ENCODE results near the gene SLC39A11.
"Not testable (repeated sequence)": the region's sequence is repeated elsewhere in the genome, so short reads cannot be mapped to it uniquely, and the experiment has no call there.

Gene SLC39A11

DNA sequence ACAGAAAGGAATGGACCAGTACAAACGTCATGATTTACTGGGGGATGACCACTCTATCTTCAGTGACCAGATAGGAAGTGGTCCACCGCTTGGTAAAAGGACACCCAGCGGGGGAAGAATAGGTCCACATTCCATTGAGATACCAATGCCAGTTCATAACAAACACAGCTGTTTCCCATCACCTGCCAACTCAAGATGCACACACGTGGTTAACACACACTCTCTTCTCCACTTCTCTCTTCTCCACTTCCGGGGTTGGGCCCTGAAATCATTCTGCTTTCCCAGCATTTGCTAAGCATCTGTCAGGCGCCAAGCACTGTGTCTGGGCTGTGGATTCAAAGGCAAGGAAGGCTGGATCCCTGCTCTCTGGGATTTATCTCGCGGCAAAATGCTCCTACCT is 175.5 kb downstream of the SLC39A11 start:
- H3K9me3 ChIP-seq (ENCODE audit: control insufficient read depth, low read length) = no peaks in the 10 kb centered on the region
- no peak overlapping the region for H3K27ac ChIP-seq (ENCODE audit: low read depth, low read length, severe bottlenecking)
- WGBS, 2 experiments (ENCODE audit: insufficient coverage in 2 of 2) = 79 to 80% methylated on average over 7 to 8 of the region's 8 CpGs
- H3K4me1 ChIP-seq (ENCODE audit: control insufficient read depth, insufficient read depth, low read length, poor library complexity, severe bottlenecking) = no peaks in the 10 kb centered on the region
- H3K4me3 ChIP-seq (ENCODE audit: extremely low read depth, insufficient read depth, low read length, poor library complexity, severe bottlenecking) = no peak overlapping the region
- no peaks in the 10 kb centered on the region for H3K36me3 ChIP-seq (ENCODE audit: control insufficient read depth, insufficient read depth, low read length)

DNA sequence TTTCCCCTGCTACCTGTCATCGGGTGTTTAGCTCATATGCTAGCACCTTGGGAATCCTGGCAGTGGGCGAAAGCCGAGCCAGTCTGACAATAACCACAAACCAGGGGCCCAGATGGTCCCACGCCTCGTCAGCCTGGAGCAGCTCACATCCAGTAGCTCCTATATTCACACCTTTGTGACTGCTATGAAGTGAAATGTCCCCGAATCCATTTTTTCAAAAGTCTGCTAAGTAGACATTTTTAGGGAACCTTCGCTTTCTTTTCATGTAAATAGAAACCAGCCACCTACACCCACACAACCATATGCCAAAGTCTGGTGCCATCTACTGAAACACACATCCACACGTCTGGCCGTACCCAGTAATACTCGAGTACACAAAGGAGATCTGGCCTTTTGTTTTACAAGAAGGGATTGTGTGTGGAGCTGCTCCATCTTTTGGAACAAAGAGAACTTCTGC is 176.8 kb downstream of the SLC39A11 start:
- Histone ChIP-seq H3K4me1 (ENCODE audit: control insufficient read depth, insufficient read depth, low read length, poor library complexity, severe bottlenecking) (no peaks in the 10 kb centered on the region), H3K27ac (ENCODE audit: low read depth, low read length, severe bottlenecking) (no peak overlapping the region), H3K4me3 (ENCODE audit: extremely low read depth, insufficient read depth, low read length, poor library complexity, severe bottlenecking) (no peak overlapping the region), H3K36me3 (ENCODE audit: control insufficient read depth, insufficient read depth, low read length) (no peaks in the 10 kb centered on the region), H3K9me3 (ENCODE audit: control insufficient read depth, low read length) (no peaks in the 10 kb centered on the region)
- 95 to 99% methylated on average over 7 to 8 of the region's 10 CpGs for WGBS, 2 experiments (ENCODE audit: insufficient coverage in 2 of 2)

DNA sequence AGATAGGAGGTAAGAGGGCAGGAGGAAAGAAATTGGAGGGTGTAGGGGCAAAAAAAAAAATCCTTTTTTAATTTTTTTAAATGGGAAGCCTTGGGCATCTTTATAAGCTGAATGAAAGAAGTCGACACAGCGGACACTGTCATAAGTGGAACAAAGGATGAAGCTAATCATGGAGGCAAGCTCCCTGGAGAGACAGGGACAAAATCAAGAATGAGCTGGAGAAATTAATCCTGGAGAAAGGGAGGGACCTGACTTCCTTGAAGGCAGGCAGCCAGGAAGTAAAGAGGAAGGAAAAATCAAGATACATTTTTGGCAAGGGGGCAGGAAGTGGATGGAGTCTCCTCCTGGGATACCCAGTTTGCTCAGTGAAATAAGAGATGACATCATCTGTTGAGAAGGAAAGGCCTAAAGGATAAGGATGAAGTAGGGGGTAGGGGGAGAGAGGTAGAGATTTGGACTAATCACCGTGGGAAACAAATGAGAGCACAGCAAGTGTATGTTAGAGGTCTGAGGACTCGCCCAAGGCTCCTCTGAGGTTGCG is 179.3 kb downstream of the SLC39A11 start:
- Histone ChIP-seq H3K36me3 (ENCODE audit: control insufficient read depth, insufficient read depth, low read length) (no peaks in the 10 kb centered on the region), H3K4me3 (ENCODE audit: extremely low read depth, insufficient read depth, low read length, poor library complexity, severe bottlenecking) (no peak overlapping the region), H3K27ac (ENCODE audit: low read depth, low read length, severe bottlenecking) (no peak overlapping the region), H3K4me1 (ENCODE audit: control insufficient read depth, insufficient read depth, low read length, poor library complexity, severe bottlenecking) (no peaks in the 10 kb centered on the region), H3K9me3 (ENCODE audit: control insufficient read depth, low read length) (no peaks in the 10 kb centered on the region)
- WGBS, 2 experiments (ENCODE audit: insufficient coverage in 2 of 2) = 91 to 95% methylated on average over 4 of the region's 5 CpGs

DNA sequence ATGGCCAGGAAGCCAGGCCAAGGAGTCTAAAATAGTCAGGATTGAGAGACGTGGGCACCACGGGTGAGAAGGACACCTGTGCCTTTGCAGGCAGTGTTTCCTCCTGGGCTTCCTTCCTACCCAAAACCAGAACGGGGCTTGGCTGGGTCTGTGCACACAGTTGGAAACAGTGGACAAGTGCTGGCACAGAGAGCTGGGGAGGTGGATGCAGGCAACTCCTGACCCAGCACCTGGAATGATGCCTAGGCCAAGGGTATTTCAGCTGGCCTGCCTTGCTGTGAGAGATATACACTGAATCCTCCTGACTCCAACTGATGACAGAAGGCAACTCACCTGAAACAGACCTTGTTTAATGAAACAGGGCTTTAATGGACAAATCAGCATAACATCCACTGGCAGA is 186.2 kb downstream of the SLC39A11 start:
- H3K4me1 ChIP-seq (ENCODE audit: control insufficient read depth, insufficient read depth, low read length, poor library complexity, severe bottlenecking) = peaks cover 11% of the 10 kb centered on the region
- H3K36me3 ChIP-seq (ENCODE audit: control insufficient read depth, insufficient read depth, low read length) = no peaks in the 10 kb centered on the region
- WGBS, 2 experiments (ENCODE audit: insufficient coverage in 2 of 2) = 80 to 90% methylated on average over 3 of the region's 3 CpGs
- H3K9me3 ChIP-seq (ENCODE audit: control insufficient read depth, low read length) = peaks cover 4% of the 10 kb centered on the region
- no peak overlapping the region for H3K27ac ChIP-seq (ENCODE audit: low read depth, low read length, severe bottlenecking)
- no peak overlapping the region for H3K4me3 ChIP-seq (ENCODE audit: extremely low read depth, insufficient read depth, low read length, poor library complexity, severe bottlenecking)

DNA sequence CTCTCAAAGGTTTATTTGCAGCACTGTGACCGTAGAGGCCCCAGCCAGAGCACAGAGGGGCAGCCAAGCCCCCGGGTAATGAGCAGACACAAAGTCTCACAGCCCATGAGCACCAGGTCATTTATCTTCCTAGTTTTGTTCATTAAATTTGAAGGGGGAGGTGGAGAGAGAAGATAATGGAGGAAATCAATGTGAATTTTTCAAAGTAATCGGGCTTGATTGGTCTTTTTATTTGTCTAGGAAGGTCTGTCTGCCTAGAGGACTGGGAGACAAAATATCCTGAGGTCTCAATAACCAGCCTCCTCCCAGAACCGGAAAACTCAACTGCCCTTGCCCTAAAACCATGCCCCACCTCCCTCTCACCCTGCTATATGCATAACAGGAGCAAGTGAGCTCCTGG is 189.0 kb downstream of the SLC39A11 start:
- WGBS, 2 experiments (ENCODE audit: insufficient coverage in 2 of 2) = 56 to 100% methylated on average over 1 to 3 of the region's 4 CpGs
- Histone ChIP-seq H3K4me1 (ENCODE audit: control insufficient read depth, insufficient read depth, low read length, poor library complexity, severe bottlenecking) (peaks cover 11% of the 10 kb centered on the region), H3K9me3 (ENCODE audit: control insufficient read depth, low read length) (peaks cover 4% of the 10 kb centered on the region), H3K4me3 (ENCODE audit: extremely low read depth, insufficient read depth, low read length, poor library complexity, severe bottlenecking) (no peak overlapping the region), H3K36me3 (ENCODE audit: control insufficient read depth, insufficient read depth, low read length) (no peaks in the 10 kb centered on the region), H3K27ac (ENCODE audit: low read depth, low read length, severe bottlenecking) (no peak overlapping the region)

DNA sequence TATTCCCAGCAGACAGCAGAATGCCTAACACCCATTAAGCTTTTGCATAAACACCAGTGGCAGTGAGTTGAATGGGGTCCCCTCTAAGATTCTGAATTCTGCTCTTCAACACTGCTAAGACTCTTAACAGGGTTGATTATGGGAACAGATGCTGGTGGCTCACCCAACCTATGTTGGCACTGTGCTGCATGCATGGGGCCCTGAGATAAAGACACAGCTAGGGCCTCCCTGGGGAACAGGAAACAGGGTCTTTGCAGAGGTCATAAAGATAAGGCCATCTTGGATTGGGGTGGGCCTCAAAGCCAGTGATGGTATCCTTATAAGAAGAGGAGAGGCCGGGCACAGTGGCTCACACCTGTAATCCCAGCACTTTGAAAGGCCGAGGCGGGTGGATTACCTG is 190.8 kb downstream of the SLC39A11 start:
- 90 to 100% methylated on average over 1 to 2 of the region's 3 CpGs for WGBS, 2 experiments (ENCODE audit: insufficient coverage in 2 of 2)
- no peak overlapping the region for H3K4me3 ChIP-seq (ENCODE audit: extremely low read depth, insufficient read depth, low read length, poor library complexity, severe bottlenecking)

DNA sequence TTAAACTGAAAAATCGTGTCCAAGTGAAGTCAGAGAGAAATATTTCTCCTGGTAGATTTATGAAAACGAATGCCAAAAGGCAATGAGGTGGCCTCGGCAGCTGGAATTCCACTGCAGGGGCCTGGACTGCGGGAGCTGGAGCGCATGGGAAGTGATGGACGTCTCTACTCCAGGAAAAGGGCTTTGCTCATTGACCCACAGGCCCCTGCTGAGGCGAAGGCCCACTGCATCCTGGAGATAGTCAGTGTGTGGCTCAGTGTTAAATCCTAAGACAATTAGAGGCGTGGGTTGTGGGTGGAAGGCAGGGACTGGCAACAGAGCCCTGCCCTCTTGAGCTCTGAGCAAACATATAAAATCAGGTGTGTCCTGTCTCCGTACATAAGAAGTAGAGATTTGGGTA is 191.4 kb downstream of the SLC39A11 start:
- WGBS, 2 experiments (ENCODE audit: insufficient coverage in 2 of 2) = 68 to 75% methylated on average over 7 to 9 of the region's 9 CpGs
- H3K4me1 ChIP-seq (ENCODE audit: control insufficient read depth, insufficient read depth, low read length, poor library complexity, severe bottlenecking) = no peaks in the 10 kb centered on the region
- H3K4me3 ChIP-seq (ENCODE audit: extremely low read depth, insufficient read depth, low read length, poor library complexity, severe bottlenecking) = no peak overlapping the region
- no peaks in the 10 kb centered on the region for H3K36me3 ChIP-seq (ENCODE audit: control insufficient read depth, insufficient read depth, low read length)
- peaks cover 4% of the 10 kb centered on the region for H3K9me3 ChIP-seq (ENCODE audit: control insufficient read depth, low read length)
- peak overlapping the region; percentile 5 for H3K27ac ChIP-seq (ENCODE audit: low read depth, low read length, severe bottlenecking)

More for the DNA sequence above, 190.8 kb downstream of the SLC39A11 start:
- Histone ChIP-seq H3K36me3 (ENCODE audit: control insufficient read depth, insufficient read depth, low read length) (no peaks in the 10 kb centered on the region), H3K27ac (ENCODE audit: low read depth, low read length, severe bottlenecking) (no peak overlapping the region), H3K4me1 (ENCODE audit: control insufficient read depth, insufficient read depth, low read length, poor library complexity, severe bottlenecking) (peaks cover 4% of the 10 kb centered on the region), H3K9me3 (ENCODE audit: control insufficient read depth, low read length) (peaks cover 4% of the 10 kb centered on the region)

DNA sequence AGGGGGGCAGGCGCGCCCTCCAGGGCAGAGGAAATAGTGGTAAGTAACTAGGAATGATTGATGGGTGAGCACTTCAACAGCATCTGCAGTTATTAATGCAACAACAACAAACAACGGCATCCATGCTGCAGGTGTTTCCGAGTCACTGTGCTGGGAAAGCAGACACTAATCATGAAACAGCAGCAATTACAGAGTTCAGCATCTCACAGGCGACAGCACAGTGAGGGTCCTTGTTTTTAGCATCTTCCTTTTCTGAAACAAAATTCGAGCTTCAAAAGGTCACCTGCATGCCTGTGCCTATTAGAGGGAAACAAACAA is 191.9 kb downstream of the SLC39A11 start:
- Histone ChIP-seq H3K4me1 (ENCODE audit: control insufficient read depth, insufficient read depth, low read length, poor library complexity, severe bottlenecking) (no peaks in the 10 kb centered on the region), H3K36me3 (ENCODE audit: control insufficient read depth, insufficient read depth, low read length) (no peaks in the 10 kb centered on the region), H3K4me3 (ENCODE audit: extremely low read depth, insufficient read depth, low read length, poor library complexity, severe bottlenecking) (no peak overlapping the region), H3K9me3 (ENCODE audit: control insufficient read depth, low read length) (peaks cover 4% of the 10 kb centered on the region), H3K27ac (ENCODE audit: low read depth, low read length, severe bottlenecking) (no peak overlapping the region)
- WGBS, 2 experiments (ENCODE audit: insufficient coverage in 2 of 2) = 83 to 94% methylated on average over 2 to 3 of the region's 6 CpGs

DNA sequence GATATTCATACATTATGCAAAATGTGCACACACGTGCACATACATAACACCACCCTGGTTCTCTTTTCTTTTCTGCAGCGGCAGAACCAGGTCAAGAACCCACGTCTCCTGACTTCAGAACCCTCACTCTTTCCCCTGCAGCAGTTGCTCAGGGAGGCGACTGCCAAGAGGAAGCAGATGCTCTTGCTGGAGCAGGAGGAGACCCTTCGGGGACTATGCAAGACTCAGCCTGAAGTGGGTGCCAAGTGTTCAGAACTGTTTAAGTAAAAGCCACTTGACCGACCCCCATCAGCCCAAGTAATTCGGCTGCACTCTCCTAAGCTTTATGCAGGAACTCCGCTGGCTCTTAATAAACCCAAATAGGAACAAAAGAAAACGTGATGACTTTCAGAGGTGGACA is 193.8 kb downstream of the SLC39A11 start:
- H3K4me3 ChIP-seq (ENCODE audit: extremely low read depth, insufficient read depth, low read length, poor library complexity, severe bottlenecking) = no peak overlapping the region
- WGBS, 2 experiments (ENCODE audit: insufficient coverage in 2 of 2) = 93% methylated on average over 8 of the region's 9 CpGs
- H3K36me3 ChIP-seq (ENCODE audit: control insufficient read depth, insufficient read depth, low read length) = no peaks in the 10 kb centered on the region
- no peaks in the 10 kb centered on the region for H3K4me1 ChIP-seq (ENCODE audit: control insufficient read depth, insufficient read depth, low read length, poor library complexity, severe bottlenecking)
- H3K27ac ChIP-seq (ENCODE audit: low read depth, low read length, severe bottlenecking) = no peak overlapping the region
- H3K9me3 ChIP-seq (ENCODE audit: control insufficient read depth, low read length) = peaks cover 4% of the 10 kb centered on the region

DNA sequence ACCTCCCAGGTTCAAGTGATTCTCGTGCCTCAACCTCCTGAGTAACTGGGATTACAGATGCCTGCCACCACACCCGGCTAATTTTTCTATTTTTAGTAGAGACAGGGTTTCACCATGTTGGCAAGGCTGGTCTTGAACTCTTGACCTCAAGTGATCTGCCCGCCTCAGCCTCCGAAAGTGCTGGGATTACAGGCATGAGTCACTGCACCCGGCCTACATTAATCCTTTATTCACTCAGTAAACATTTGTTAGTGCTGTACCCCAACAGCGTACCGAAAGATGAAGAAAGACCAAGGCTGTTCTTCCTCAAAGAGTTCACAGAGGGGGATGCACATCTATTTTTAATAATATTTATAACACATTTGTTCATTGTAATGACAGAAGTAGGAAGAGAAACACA is 196.2 kb downstream of the SLC39A11 start:
- H3K4me3 ChIP-seq (ENCODE audit: extremely low read depth, insufficient read depth, low read length, poor library complexity, severe bottlenecking); H3K36me3 ChIP-seq (ENCODE audit: control insufficient read depth, insufficient read depth, low read length); H3K9me3 ChIP-seq (ENCODE audit: control insufficient read depth, low read length); H3K4me1 ChIP-seq (ENCODE audit: control insufficient read depth, insufficient read depth, low read length, poor library complexity, severe bottlenecking); H3K27ac ChIP-seq (ENCODE audit: low read depth, low read length, severe bottlenecking): not testable (repeated sequence)
- 88 to 96% methylated on average over 4 to 5 of the region's 7 CpGs for WGBS, 2 experiments (ENCODE audit: insufficient coverage in 2 of 2)

DNA sequence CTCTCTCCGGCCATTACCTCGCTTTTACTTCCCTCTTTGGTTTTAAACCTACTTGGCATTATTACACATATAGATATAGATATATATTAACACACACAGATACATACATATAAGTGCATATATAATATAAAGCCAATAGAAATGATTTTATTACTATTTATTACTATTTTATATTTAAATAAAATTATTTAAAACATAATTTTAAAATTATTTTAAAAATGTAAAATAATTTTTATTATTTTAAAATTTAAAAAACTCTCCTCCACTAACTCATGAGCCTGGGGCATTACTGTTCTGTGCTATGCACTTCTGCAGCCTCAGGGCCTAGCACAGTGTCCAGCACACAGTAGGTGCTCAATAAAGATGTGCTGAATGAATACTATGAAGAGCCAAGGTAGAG is 200.9 kb downstream of the SLC39A11 start:
- no peak overlapping the region for H3K4me3 ChIP-seq (ENCODE audit: extremely low read depth, insufficient read depth, low read length, poor library complexity, severe bottlenecking)
- WGBS, 2 experiments (ENCODE audit: insufficient coverage in 2 of 2) = no CpG with 5 or more reads among the region's 2 CpGs
- no peaks in the 10 kb centered on the region for H3K9me3 ChIP-seq (ENCODE audit: control insufficient read depth, low read length)
- no peaks in the 10 kb centered on the region for H3K4me1 ChIP-seq (ENCODE audit: control insufficient read depth, insufficient read depth, low read length, poor library complexity, severe bottlenecking)
- H3K27ac ChIP-seq (ENCODE audit: low read depth, low read length, severe bottlenecking) = no peak overlapping the region
- H3K36me3 ChIP-seq (ENCODE audit: control insufficient read depth, insufficient read depth, low read length) = no peaks in the 10 kb centered on the region
